Effector CD4-positive, alpha-beta T cell (primary cell): ENCODE measurements around the gene CEP350.

Experiments
- DNase-seq: peaks from one replicate; pipeline ENCODE4 v3.0.0-alpha.2; 2020

The CEP350 gene

GRCh38 chr1:180066150-180066549 is 111.5 kb downstream of the CEP350 start:
- DNase-seq = no peak

GRCh38 chr1:180070286-180070685 is 115.7 kb downstream of the CEP350 start:
- DNase-seq = no peak

- DNase-seq = no peak
Observed at GRCh38 chr1:180071759-180072158, 117.1 kb downstream of the CEP350 start.

GRCh38 chr1:180080439-180080838 is 125.8 kb downstream of the CEP350 start:
- DNase-seq = no peak

DNA sequence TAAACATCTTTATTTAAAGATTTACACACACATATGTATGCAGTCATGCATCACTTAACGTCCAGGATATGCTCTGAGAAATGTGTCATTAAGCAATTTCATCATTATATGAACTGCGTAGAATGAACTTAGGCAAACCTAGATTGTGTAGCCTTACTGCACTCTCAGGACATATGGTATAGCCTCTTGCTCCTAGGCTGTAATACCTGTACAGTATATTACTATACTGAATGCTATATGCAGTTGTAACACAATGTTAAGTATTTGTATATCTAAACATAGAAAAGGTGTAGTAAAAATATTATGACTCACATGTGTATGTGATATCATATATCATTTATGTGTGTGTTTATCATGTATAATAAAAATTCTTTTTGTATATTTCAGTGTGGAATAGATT is 126.9 kb downstream of the CEP350 start:
- no peak for DNase-seq

GRCh38 chr1:180083164-180083563 is 128.6 kb downstream of the CEP350 start:
- DNase-seq = no peak

DNA sequence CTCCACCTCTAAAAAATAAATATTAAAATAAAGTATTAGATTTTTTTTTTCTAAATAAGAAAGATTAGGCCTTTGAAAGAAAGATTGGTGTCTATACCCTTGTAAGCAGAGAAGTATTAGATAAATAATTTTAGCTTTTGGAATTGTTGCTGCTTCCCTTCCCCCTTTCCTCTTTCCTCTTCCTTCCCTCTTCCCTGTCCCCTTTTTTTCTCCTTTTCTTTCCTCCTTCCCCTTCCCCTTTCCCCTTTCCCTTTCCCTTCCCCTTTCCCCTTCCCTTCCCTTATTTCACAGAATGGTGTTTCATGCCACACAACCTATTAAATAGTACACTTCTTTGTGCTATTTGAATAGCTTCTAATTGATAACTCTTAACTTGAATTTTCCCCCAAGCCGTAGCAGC is 130.3 kb downstream of the CEP350 start:
- no peak for DNase-seq

GRCh38 chr1:180085331-180085730 is 130.7 kb downstream of the CEP350 start:
- no peak for DNase-seq

DNA sequence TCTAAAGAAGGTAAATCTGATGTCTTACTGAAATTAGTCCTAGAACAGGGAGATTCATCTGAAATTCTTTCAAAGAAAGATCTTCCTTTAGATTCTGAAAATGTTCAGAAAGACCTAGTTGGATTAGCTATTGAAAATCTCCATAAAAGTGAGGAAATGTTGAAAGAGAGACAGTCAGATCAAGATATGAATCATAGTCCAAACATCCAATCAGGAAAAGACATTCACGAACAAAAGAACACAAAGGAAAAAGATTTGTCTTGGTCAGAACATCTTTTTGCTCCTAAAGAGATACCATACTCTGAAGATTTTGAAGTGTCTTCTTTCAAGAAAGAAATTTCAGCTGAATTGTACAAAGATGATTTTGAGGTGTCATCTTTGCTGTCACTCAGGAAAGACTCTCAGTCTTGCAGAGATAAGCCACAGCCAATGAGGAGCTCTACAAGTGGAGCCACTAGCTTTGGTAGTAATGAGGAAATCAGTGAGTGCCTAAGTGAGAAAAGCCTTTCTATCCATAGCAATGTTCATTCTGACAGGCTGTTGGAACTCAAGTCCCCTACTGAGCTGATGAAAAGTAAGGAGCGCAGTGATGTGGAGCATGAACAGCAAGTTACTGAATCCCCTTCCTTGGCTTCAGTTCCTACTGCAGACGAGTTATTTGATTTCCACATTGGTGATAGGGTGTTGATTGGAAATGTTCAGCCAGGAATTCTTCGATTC is 138.5 kb downstream of the CEP350 start:
- no peak for DNase-seq

- DNase-seq = no peak
Observed at GRCh38 chr1:180094705-180095295, 140.2 kb downstream of the CEP350 start.

GRCh38 chr1:180096584-180097325 is 142.1 kb downstream of the CEP350 start:
- DNase-seq = no peak

- DNase-seq = no peak
Observed at GRCh38 chr1:180097326-180097605, 142.7 kb downstream of the CEP350 start.

DNA sequence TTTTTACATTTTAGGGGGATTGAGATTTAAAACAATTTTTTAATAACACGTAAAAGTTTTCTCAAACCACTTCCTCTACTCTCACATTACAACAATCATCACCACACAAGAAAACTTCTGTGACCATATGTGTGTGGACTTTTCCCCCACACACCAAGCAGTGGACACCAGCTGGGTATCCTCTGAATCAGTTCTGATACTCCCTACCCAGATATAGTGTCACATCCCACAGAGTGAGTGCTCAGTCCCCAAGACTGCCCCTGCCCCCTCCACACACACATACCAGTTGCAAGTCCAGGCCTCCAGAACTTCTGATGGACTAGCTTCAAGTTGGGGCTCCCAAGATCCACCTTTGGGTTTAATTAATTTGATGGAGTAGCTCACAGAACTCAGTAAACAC is 146.8 kb downstream of the CEP350 start:
- DNase-seq = no peak

- no peak for DNase-seq
Observed at GRCh38 chr1:180103819-180104218, 149.2 kb downstream of the CEP350 start.

DNA sequence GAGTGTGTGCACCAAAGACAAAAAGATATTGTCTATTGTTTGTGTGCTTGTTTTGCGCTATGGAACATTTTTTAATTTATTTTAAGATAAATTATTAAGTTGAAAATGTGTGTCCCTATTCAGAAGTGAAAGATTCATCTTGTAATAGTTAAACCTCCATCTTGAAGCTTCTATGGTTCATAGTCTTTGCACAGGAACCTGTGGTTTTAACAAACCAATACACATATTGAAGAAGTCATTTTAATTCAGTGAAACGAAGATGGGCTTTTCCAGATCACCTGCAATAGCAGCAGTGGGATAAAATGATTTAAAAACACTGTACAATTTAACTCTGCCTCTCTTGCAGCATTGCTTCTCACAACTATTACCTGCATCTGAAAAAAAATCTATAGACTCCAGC is 157.5 kb downstream of the CEP350 start:
- no peak for DNase-seq

GRCh38 chr1:180112984-180113647 is 158.5 kb downstream of the CEP350 start:
- DNase-seq = no peak

- DNase-seq = no peak
Observed at GRCh38 chr1:180114396-180114945, 159.9 kb downstream of the CEP350 start.

- DNase-seq = no peak
Observed at GRCh38 chr1:180116964-180117763, 162.6 kb downstream of the CEP350 start.

DNA sequence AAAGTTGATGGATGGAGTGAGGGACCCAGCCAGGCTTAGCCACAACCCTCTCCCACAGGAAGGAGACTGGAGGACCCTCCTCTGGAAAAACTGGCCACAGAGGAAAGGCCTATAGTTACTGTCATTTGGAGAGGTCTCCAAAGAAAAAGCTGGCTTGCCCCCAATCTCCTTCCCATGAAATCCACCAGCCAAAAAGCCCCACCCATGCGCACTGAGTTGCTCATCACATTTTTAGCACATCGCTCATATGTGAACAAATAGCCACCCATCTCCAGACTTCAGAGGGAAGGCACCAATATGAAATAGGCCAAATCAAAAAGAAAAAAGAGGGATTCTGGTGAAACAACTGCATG is 163.1 kb downstream of the CEP350 start:
- DNase-seq = no peak

- no peak for DNase-seq
Observed at GRCh38 chr1:180119837-180120236, 165.2 kb downstream of the CEP350 start.

DNA sequence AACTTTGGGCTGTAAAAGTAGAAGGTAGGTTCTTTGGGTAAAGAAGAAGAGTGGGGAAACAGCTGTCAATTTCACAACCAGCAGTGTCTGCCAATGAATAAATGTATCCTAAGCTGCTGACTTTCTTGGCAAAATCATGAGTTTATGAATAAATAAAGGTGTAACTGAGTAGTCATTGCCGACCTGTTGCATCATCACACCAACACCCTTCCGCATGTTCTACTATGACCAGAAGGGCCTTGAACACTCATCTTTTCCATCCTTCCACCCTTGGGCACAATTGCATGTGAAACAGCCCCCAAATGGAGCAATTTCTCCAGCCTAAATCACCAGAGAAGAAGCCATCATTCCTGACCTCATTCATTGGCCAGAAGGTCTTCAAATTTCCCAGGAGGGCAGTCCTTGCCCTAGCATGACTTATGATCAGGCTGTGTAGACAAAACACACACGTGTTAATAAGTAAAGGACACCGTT is 168.9 kb downstream of the CEP350 start:
- no peak for DNase-seq

DNA sequence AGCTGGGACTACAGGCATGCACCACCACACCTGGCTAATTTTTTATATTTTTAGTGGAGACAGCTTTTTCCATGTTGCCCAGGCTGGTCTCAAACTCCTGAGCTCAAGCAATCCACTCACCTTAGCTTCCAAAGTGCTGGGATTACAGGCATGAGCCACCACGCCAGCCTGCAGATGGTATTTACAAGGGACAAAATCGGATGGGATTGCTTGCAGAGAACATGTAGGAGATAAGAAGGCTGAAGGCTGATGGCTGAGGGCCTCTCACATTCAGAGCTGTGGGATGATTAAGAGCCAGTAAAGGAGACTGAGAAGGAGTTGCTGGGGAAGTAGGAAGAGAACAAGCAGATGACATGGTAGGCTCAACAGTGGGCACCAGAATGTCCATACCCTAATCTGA is 176.0 kb downstream of the CEP350 start:
- no peak for DNase-seq

GRCh38 chr1:180131510-180131909 is 176.9 kb downstream of the CEP350 start:
- no peak for DNase-seq
